IMR-90 (cell line): ENCODE results near the gene TIGIT. TPM values are rescaled to one million over a fixed set of nuclear protein-coding genes. Genes with fewer than 3 reads are reported as not detected.

Experiments
- ATAC-seq: fragments of 200-7000 bp; cut with Tn5 transposase; 2 replicates; pipeline ENCODE4 v1.9.1; 2020; ENCODE audit warnings: low read depth, mild to moderate bottlenecking, moderate library complexity
- BruUV-seq: library from RNA; stranded (reverse); fragments of 400-500 nt; replicated peaks from 2 replicates; lab custom pipeline; 2021; lab: Mats Ljungman, UMichigan
- CTCF ChIA-PET: fragments of 300-600 bp; formaldehyde crosslinking; extraction: SDS; loops from one replicate; lab custom pipeline; 2021; ENCODE audit warnings: antibody characterized with exemption; lab: Yijun Ruan, JAX
- POLR2A ChIA-PET: fragments of 300-600 bp; sonication (Branson Sonifier 250); formaldehyde crosslinking; loops from one replicate; lab custom pipeline; 2022; ENCODE audit warnings: antibody characterized with exemption; ENCODE audit not compliant: unreplicated experiment; lab: Charles Lee
- DNase-seq: peaks from one replicate; pipeline ENCODE4 v3.0.0; 2013
- H2AFZ ChIP-seq: replicated peaks from 2 replicates; pipeline ENCODE3; 2013; ENCODE audit warnings: low read length, mild to moderate bottlenecking; ENCODE audit not compliant: poor library complexity
- H2AK5ac ChIP-seq: 2 replicates; pipeline ENCODE4 v1.6.1; 2013; ENCODE audit warnings: low read depth, low read length, inconsistent platforms
- H2AK9ac ChIP-seq: replicated peaks from 2 replicates; pipeline ENCODE3; 2013; ENCODE audit warnings: mild to moderate bottlenecking, low read depth, low read length, moderate library complexity; ENCODE audit not compliant: poor library complexity
- H2BK120ac ChIP-seq: 2 replicates; pipeline ENCODE4 v1.6.1; 2013; ENCODE audit warnings: low read depth, low read length, inconsistent platforms
- H2BK15ac ChIP-seq: 3 replicates; pipeline ENCODE4 v1.6.1; 2013; ENCODE audit warnings: low read depth, low read length, inconsistent platforms
- H2BK20ac ChIP-seq: 2 replicates; pipeline ENCODE4 v1.6.1; 2013; ENCODE audit warnings: low read depth, mild to moderate bottlenecking, inconsistent platforms, low read length, moderate library complexity
- H2BK5ac ChIP-seq: 2 replicates; pipeline ENCODE4 v1.6.1; 2013; ENCODE audit warnings: mild to moderate bottlenecking, low read depth, low read length, inconsistent platforms; ENCODE audit not compliant: poor library complexity, severe bottlenecking
- H3K14ac ChIP-seq: replicated peaks from 2 replicates; pipeline ENCODE4 v1.6.1; 2013; ENCODE audit warnings: low read depth, low read length, inconsistent platforms
- H3K18ac ChIP-seq: 2 replicates; pipeline ENCODE4 v1.6.1; 2013; ENCODE audit warnings: low read depth, low read length, control low read depth
- H3K23ac ChIP-seq: 2 replicates; pipeline ENCODE4 v1.6.1; 2013; ENCODE audit warnings: low read depth, low read length, inconsistent platforms
- H3K27ac ChIP-seq: 2 replicates; pipeline ENCODE4 v1.5.1; 2013; ENCODE audit warnings: mild to moderate bottlenecking, control low read depth, low read length; ENCODE audit not compliant: insufficient read depth
- H3K27me3 ChIP-seq: 2 replicates; pipeline ENCODE4 v1.6.1; 2013; ENCODE audit warnings: low read length; ENCODE audit not compliant: control insufficient read depth, insufficient read depth
- H3K36me3 ChIP-seq: 2 replicates; pipeline ENCODE4 v1.6.1; 2013; ENCODE audit warnings: low read length, mixed read lengths; ENCODE audit not compliant: control insufficient read depth, insufficient read depth
- H3K4ac ChIP-seq: 2 replicates; pipeline ENCODE4 v1.6.1; 2013; ENCODE audit warnings: low read depth, low read length, inconsistent platforms
- H3K4me1 ChIP-seq: 2 replicates; pipeline ENCODE4 v1.6.1; 2013; ENCODE audit warnings: low read length, mixed read lengths; ENCODE audit not compliant: control insufficient read depth, insufficient read depth
- H3K4me2 ChIP-seq: 2 replicates; pipeline ENCODE4 v1.6.1; 2013; ENCODE audit warnings: low read depth, mild to moderate bottlenecking, control low read depth, low read length, moderate library complexity
- H3K4me3 ChIP-seq: 2 replicates; pipeline ENCODE4 v1.5.1; 2013; ENCODE audit warnings: low read depth, mild to moderate bottlenecking, control low read depth, low read length, moderate library complexity; ENCODE audit not compliant: insufficient read depth
- H3K56ac ChIP-seq: 2 replicates; pipeline ENCODE4 v1.6.1; 2013; ENCODE audit warnings: low read length, inconsistent platforms; ENCODE audit not compliant: insufficient read depth; ENCODE audit errors: extremely low read depth
- H3K79me1 ChIP-seq, 2 experiments: 2 replicates each; pipeline ENCODE4 v1.6.1; 2013; ENCODE audit warnings: low read length in 2 of 2, inconsistent platforms in 1 of 2, low read depth in 1 of 2
- H3K9ac ChIP-seq: 2 replicates; pipeline ENCODE4 v1.6.1; 2013; ENCODE audit warnings: low read depth, low read length, control low read depth
- H3K9me1 ChIP-seq: 2 replicates; pipeline ENCODE4 v1.6.1; 2013; ENCODE audit warnings: low read length, inconsistent platforms; ENCODE audit not compliant: insufficient read depth
- H3K9me3 ChIP-seq: 2 replicates; pipeline ENCODE4 v1.6.1; 2013; ENCODE audit warnings: low read length; ENCODE audit not compliant: control insufficient read depth, insufficient read depth
- H4K20me1 ChIP-seq: 2 replicates; pipeline ENCODE4 v1.6.1; 2013; ENCODE audit warnings: low read length, inconsistent platforms; ENCODE audit not compliant: insufficient read depth
- H4K5ac ChIP-seq: 2 replicates; pipeline ENCODE4 v1.6.1; 2013; ENCODE audit warnings: mild to moderate bottlenecking, low read depth, low read length, control low read depth
- H4K8ac ChIP-seq, 2 experiments: 2 replicates each; pipeline ENCODE4 v1.6.1; 2013; ENCODE audit warnings: low read depth in 2 of 2, low read length in 2 of 2, control low read depth in 1 of 2, inconsistent platforms in 1 of 2
- H4K91ac ChIP-seq: 2 replicates; pipeline ENCODE4 v1.6.1; 2013; ENCODE audit warnings: low read depth, low read length, inconsistent platforms; ENCODE audit not compliant: insufficient read depth
- BHLHE40 ChIP-seq: fragments of 150-350 bp; IDR thresholded peaks from 2 replicates; pipeline ENCODE4 v1.6.1; 2016; ENCODE audit warnings: mild to moderate bottlenecking, low read depth, low read length
- CEBPB ChIP-seq: IDR thresholded peaks from 2 replicates; pipeline ENCODE4 v1.6.1; 2012; ENCODE audit warnings: low read depth, low read length, improper control_type of control experiment
- CHD1 ChIP-seq: IDR thresholded peaks from 2 replicates; pipeline ENCODE4 v1.6.1; 2012; ENCODE audit warnings: low read depth, low read length, improper control_type of control experiment
- FOS ChIP-seq: fragments of 150-350 bp; IDR thresholded peaks from 2 replicates; pipeline ENCODE4 v1.6.1; 2016; ENCODE audit warnings: low read depth, low read length
- MAFK ChIP-seq: IDR thresholded peaks from 2 replicates; pipeline ENCODE4 v1.6.1; 2012; ENCODE audit warnings: low read depth, low read length, improper control_type of control experiment
- MAZ ChIP-seq: IDR thresholded peaks from 2 replicates; pipeline ENCODE4 v1.6.1; 2012; ENCODE audit warnings: low read depth, mild to moderate bottlenecking, low read length, improper control_type of control experiment, moderate library complexity, borderline replicate concordance
- MXI1 ChIP-seq: IDR thresholded peaks from 2 replicates; pipeline ENCODE4 v1.6.1; 2012; ENCODE audit warnings: low read depth, mild to moderate bottlenecking, low read length, moderate library complexity, borderline replicate concordance
- NFE2L2 ChIP-seq: fragments of 150-350 bp; IDR thresholded peaks from 2 replicates; pipeline ENCODE4 v1.6.1; 2016; ENCODE audit warnings: low read depth, mild to moderate bottlenecking, low read length
- POLR2A ChIP-seq: IDR thresholded peaks from 2 replicates; pipeline ENCODE4 v1.6.1; 2012; ENCODE audit warnings: mild to moderate bottlenecking, low read depth, low read length
- RAD21 ChIP-seq: IDR thresholded peaks from 2 replicates; pipeline ENCODE4 v1.6.1; 2012; ENCODE audit warnings: low read length, improper control_type of control experiment
- RCOR1 ChIP-seq: IDR thresholded peaks from 2 replicates; pipeline ENCODE4 v1.6.1; 2012; ENCODE audit warnings: mild to moderate bottlenecking, low read length, improper control_type of control experiment; ENCODE audit not compliant: insufficient replicate concordance
- RFX5 ChIP-seq: IDR thresholded peaks from 2 replicates; pipeline ENCODE4 v1.8.0; 2012; ENCODE audit warnings: low read depth, mild to moderate bottlenecking, low read length, moderate library complexity
- SMC3 ChIP-seq: fragments of 150-350 bp; IDR thresholded peaks from 2 replicates; pipeline ENCODE4 v1.6.1; 2016; ENCODE audit warnings: low read depth, mild to moderate bottlenecking, antibody characterized with exemption, low read length, moderate library complexity
- WGBS, 2 experiments: methylation state at CpG; one replicate each; pipeline versions ENCODE4 v1.1.5 to v1.1.7; 2013; ENCODE audit warnings: missing lambda C conversion rate in 2 of 2; ENCODE audit not compliant: insufficient read length in 1 of 2; ENCODE audit errors: extremely low coverage in 2 of 2; 5-methylcytosine and 5-hydroxymethylcytosine counted together
- dilution Hi-C: fragments of 300-500 bp; cut with HindIII; formaldehyde crosslinking; loops from one replicate; pipeline ENCODE4 v1.14.3; 2018; ENCODE audit warnings: low sequenced_read_pairs; ENCODE audit not compliant: unreplicated experiment
- in situ Hi-C: fragments of 300-500 bp; cut with MboI; formaldehyde crosslinking; loops from 3 replicates; pipeline ENCODE4 v1.14.3; 2019; ENCODE audit warnings: low sequenced_read_pairs, inconsistent platforms, mixed read lengths
- intact Hi-C: fragments of 100-400 bp; cut with micrococcal nuclease; formaldehyde crosslinking; loops from 2 replicates; pipeline ENCODE4 v1.10.0; 2022
- polyA plus RNA-seq, 3 experiments: library from polyadenylated mRNA; depleted of rRNA; stranded (reverse); fragments of >200 nt; gene quantifications; 2 replicates each; pipeline ENCODE4 v1.2.3, GENCODE V29; 2012; ENCODE audit warnings: low replicate concordance in 1 of 3
- total RNA-seq: library from RNA; depleted of rRNA; stranded (reverse); fragments of >200 nt; gene quantifications from 2 replicates; pipeline ENCODE4 v1.2.3, GENCODE V29; 2012
- TF ChIP-seq, protein P1 (sequence below): fragments of 150-350 bp; IDR thresholded peaks from 2 replicates; pipeline ENCODE4 v1.6.1; 2017; ENCODE audit warnings: mild to moderate bottlenecking, antibody characterized with exemption, low read length, low read depth
- TF ChIP-seq, protein P2 (sequence below): conservative IDR thresholded peaks from 2 replicates; pipeline ENCODE4 v1.5.1; 2012; ENCODE audit warnings: mild to moderate bottlenecking, low read depth, low read length, improper control_type of control experiment
- TF ChIP-seq, protein P3 (sequence below): fragments of 150-350 bp; IDR thresholded peaks from 2 replicates; pipeline ENCODE4 v1.6.1; 2016; ENCODE audit warnings: low read depth, mild to moderate bottlenecking, low read length, moderate library complexity, borderline replicate concordance

The TIGIT gene
- total and polyA plus RNA-seq, 2 of the 4 experiments (the other 2 are of a cell fraction), result not detected

DNA sequence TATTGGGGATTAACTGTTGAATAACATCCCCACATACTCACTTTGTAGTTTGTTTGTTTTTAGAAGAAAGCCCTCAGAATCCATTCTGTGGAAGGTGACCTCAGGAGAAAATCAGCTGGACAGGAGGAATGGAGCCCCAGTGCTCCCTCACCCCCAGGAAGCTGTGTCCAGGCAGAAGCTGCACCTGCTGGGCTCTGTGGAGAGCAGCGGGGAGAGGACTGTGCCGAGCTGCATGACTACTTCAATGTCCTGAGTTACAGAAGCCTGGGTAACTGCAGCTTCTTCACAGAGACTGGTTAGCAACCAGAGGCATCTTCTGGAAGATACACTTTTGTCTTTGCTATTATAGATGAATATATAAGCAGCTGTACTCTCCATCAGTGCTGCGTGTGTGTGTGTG lies 14.0 kb downstream of the TIGIT start:
- Histone ChIP-seq H3K4me1 (no peaks in the 10 kb centered on the region), H2AK9ac (no peak overlapping the region), H2BK20ac (no peak overlapping the region), H4K8ac (no peak overlapping the region), H2BK15ac (no peak overlapping the region), H3K18ac (no peak overlapping the region), H3K56ac (no peak overlapping the region), H3K14ac (no peak overlapping the region), H2AK5ac (no peak overlapping the region), H3K4ac (no peak overlapping the region), H4K91ac (no peak overlapping the region), H3K9me1 (no peaks in the 10 kb centered on the region; the same call in 1 of the 2 replicates), H3K4me3 (no peak overlapping the region), H3K9ac (no peak overlapping the region), H3K27me3 (peaks cover 14% of the 10 kb centered on the region), H4K20me1 (no peaks in the 10 kb centered on the region), H3K27ac (no peak overlapping the region), H3K36me3 (no peaks in the 10 kb centered on the region), H2BK120ac (no peak overlapping the region), H2AFZ (no peak overlapping the region), H4K5ac (no peak overlapping the region), H2BK5ac (no peak overlapping the region), H3K23ac (no peak overlapping the region), H3K9me3 (no peaks in the 10 kb centered on the region), H3K79me1 (no peaks in the 10 kb centered on the region), H3K4me2 (no peak overlapping the region)
- in situ Hi-C loops (no loop called here), intact Hi-C loops (no loop called here), dilution Hi-C loops (no loop called here)
- BruUV-seq, result no TSS peak
- WGBS, 2 experiments, result 80% methylated on average over 1 of the region's 3 CpGs; no CpG with 5 or more reads in 1 of the 2 experiments
- ChIA-PET CTCF (no interaction called here), POLR2A (no interaction called here)
- TF ChIP-seq POLR2A (no peak), MAFK (no peak), RFX5 (no peak), RCOR1 (no peak), FOS (no peak), BHLHE40 (no peak), NFE2L2 (no peak), CEBPB (no peak), RAD21 (no peak), CHD1 (no peak), MAZ (no peak), SMC3 (no peak), MXI1 (no peak)
- TF ChIP-seq, protein P1, sequence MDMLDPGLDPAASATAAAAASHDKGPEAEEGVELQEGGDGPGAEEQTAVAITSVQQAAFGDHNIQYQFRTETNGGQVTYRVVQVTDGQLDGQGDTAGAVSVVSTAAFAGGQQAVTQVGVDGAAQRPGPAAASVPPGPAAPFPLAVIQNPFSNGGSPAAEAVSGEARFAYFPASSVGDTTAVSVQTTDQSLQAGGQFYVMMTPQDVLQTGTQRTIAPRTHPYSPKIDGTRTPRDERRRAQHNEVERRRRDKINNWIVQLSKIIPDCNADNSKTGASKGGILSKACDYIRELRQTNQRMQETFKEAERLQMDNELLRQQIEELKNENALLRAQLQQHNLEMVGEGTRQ, result no peak
- TF ChIP-seq, protein P2, sequence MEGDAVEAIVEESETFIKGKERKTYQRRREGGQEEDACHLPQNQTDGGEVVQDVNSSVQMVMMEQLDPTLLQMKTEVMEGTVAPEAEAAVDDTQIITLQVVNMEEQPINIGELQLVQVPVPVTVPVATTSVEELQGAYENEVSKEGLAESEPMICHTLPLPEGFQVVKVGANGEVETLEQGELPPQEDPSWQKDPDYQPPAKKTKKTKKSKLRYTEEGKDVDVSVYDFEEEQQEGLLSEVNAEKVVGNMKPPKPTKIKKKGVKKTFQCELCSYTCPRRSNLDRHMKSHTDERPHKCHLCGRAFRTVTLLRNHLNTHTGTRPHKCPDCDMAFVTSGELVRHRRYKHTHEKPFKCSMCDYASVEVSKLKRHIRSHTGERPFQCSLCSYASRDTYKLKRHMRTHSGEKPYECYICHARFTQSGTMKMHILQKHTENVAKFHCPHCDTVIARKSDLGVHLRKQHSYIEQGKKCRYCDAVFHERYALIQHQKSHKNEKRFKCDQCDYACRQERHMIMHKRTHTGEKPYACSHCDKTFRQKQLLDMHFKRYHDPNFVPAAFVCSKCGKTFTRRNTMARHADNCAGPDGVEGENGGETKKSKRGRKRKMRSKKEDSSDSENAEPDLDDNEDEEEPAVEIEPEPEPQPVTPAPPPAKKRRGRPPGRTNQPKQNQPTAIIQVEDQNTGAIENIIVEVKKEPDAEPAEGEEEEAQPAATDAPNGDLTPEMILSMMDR, result no peak
- TF ChIP-seq, protein P3, sequence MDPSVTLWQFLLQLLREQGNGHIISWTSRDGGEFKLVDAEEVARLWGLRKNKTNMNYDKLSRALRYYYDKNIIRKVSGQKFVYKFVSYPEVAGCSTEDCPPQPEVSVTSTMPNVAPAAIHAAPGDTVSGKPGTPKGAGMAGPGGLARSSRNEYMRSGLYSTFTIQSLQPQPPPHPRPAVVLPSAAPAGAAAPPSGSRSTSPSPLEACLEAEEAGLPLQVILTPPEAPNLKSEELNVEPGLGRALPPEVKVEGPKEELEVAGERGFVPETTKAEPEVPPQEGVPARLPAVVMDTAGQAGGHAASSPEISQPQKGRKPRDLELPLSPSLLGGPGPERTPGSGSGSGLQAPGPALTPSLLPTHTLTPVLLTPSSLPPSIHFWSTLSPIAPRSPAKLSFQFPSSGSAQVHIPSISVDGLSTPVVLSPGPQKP, result no peak
- ATAC-seq (peak; percentile 32; the same call in 1 of the 2 replicates), DNase-seq (no peak)
